GM19452 (cell line): ENCODE results near the gene CRMP1.
"Not testable (repeated sequence)": the region's sequence is repeated elsewhere in the genome, so short reads cannot be mapped to it uniquely, and the experiment has no call there.

Source experiments
- ATAC-seq: cut with Tn5 transposase; IDR thresholded peaks from one replicate; pipeline ENCODE4 v1.9.1; 2021; ENCODE audit not compliant: unreplicated experiment

Gene CRMP1

DNA sequence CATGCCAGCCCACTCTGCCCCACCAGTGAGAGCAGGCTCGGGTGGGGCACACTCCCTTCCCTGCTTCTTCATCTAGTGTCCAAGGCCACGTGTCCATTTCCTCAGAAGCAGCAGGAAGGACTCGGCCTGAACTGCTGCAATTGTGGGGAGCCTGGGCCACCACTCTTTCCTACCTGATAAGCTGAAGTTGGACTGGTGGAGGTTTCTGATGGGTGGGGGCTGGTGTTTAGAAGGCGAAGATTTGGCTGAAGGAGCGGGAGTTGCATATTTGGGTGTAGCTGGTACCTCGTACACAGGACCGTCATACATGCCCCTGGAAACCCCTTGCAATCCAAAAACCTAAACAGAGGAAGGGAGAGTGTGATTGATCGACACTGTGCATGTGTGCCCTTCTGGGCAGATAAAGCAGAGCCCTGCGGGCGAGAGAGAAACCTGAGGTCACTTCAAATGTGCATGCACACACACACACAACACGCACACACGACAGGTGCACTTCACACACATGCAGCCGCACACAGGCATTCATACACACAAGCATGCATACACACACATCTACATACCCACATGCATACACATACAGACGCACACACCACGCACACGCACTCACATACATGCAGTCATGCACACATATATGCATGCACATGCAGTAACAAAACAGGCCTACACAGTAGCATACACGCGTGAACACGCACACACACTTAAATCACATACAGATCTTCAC, 67.4 kb downstream of the CRMP1 start:
- ATAC-seq = no peak

GRCh38 chr4:5824635-5825034, 68.3 kb downstream of the CRMP1 start:
- no peak for ATAC-seq

- ATAC-seq = no peak
These were observed 68.7 kb downstream of the CRMP1 start for GRCh38 chr4:5824227-5824626.

DNA sequence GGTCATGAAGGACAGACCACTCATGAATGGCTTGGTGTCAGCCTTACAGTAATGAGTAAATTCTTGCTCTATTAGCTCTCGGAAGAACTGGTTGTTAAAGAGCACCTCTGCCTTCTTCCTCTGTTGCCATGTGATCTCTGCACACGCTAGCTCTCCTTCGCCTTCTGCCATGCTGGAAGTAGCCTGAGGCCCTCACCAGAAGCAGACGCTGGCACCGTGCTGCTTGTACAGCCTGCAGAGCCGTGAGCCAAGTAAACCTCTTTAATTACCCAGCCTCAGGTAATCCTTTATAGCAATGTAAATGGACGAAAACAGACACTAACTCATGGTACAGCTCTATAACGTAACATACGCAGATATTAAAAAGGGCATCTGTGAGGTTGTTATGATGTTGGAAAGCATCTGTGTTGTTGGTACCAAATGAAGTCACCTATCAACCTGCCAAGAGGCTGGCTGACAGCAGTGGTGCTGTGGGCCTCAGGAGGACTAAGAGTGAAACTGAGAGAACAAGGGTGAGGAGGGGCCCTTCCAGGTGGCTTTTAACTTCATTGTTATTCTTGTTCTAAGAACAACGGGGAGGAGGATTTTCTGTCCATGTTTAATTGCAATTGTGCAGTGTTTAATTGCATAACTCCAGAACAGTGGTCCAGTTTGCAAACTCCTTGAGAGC, 69.2 kb downstream of the CRMP1 start:
- ATAC-seq = no peak

DNA sequence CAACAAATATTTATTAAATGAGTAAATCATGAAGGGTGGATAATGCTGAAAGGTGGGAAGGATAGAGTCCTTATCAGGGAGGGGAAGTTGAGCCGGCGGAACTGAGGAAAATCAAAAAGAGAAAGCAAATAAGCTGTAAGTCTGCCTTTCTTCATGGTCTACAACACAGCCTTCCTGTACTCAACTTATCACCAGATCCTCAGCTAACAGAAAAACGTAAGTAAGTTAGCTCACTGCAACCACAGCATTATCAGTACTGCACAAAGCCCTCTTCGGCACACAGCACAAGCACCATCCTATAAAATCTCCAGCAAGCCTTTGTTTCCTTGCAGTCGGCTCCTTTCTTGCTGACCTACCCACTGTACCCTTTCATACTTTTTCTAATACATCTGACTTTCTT, 70.3 kb downstream of the CRMP1 start:
- ATAC-seq = no peak

GRCh38 chr4:5821665-5822358, 71.1 kb downstream of the CRMP1 start:
- ATAC-seq = no peak

DNA sequence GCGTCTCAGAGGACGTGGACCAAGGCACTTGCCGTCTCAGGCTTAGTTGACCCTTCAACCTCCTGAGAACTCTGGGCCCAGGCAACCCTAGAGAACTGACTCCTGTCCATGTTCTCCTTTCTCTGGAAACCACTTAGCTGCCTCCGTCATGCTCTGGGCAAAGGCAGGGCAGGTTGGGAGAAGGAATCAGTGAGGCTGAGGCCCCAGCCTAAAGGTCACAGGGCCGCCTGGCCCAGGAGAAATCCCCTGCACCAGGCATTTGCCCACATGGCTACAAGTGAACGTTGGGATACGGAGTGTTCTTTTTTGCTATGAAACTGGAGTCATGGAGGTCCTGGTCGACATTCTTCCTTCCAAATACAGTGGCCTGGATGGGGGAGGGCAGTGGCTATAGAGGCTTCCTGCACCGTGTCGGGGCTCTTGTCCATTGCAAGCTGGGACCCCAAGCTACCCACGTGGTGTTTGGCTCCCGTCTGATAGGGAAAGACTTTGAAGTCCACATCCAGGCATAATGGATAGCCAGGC, 76.0 kb downstream of the CRMP1 start:
- ATAC-seq = no peak

DNA sequence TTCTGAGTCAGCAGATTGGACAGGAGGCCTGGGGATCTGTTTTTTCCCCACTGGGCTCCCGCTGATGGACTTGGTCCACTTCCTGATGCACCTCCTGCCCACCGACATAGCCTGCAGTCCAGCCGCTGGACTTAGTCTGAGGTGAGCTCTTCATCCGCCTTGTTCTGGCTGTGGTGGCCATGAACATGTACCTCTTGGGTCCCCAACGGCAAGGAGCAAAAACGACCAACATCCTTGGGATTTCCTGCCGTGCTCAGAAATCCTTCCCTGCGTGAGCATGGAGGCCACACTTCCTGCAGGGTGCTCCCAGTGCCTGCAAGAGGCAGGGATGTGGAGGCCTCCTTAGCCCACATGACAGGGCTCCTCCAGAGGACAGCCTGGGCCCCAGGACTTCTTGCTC, 76.8 kb downstream of the CRMP1 start:
- no peak for ATAC-seq

DNA sequence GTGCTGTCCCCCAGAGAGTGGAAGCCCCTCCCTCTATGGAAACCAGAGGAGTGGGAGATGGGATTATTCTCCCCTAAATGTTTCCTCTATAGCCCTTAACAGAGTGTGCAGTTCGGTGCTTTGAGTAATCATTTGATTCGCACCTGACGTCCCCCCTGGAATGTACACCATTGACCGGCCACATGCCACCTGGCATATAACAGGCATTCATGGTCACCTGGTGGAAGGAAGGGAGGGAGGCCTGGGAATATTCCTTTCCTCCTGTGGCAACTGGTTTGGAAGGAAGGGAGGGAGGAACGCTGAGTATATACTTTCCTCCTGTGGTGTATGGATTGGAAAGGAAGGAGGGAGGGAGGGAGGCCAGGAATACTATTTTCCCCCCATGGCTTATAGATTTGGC, 77.2 kb downstream of the CRMP1 start:
- ATAC-seq = no peak

DNA sequence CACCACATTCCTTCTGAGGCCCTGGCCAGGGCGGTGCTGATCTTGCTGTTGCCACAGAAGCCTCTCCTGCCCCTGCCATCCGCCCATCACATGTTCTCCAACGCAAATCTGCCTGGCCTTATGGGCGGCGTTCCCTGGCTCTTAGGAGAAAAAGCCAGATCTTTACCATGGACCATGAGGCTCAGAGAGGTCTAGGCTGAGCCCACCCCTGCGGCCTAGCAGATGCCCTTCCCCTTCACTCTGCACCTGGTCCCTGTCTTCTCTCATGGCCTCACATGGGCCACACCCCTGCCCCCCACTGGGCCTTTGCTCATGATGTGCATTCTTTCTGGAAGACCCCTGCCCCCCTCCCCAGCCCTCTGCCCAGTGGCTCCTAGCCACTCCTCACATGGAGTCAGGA, 78.5 kb downstream of the CRMP1 start:
- ATAC-seq = no peak

- ATAC-seq = no peak
These were observed 79.0 kb downstream of the CRMP1 start for GRCh38 chr4:5813882-5814255.

- ATAC-seq = no peak
These were observed 80.2 kb downstream of the CRMP1 start for GRCh38 chr4:5812506-5813229.

DNA sequence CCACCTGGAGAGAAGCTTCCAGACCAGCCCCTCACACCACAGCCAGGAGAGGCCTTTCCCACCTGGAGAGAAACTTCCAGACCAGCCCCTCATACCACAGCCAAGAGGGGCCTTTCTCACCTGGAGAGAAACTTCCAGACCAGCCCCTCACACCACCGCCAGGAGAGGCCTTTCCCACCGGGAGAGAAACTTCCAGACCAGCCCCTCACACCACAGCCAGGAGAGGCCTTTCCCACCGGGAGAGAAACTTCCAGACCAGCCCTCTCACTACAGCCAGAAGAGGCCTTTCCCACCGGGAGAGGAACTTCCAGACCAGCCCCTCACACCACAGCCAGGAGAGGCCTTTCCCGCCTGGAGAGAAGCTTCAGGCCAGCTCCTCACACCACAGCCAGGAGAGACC, 80.8 kb downstream of the CRMP1 start:
- ATAC-seq = not testable (repeated sequence)

DNA sequence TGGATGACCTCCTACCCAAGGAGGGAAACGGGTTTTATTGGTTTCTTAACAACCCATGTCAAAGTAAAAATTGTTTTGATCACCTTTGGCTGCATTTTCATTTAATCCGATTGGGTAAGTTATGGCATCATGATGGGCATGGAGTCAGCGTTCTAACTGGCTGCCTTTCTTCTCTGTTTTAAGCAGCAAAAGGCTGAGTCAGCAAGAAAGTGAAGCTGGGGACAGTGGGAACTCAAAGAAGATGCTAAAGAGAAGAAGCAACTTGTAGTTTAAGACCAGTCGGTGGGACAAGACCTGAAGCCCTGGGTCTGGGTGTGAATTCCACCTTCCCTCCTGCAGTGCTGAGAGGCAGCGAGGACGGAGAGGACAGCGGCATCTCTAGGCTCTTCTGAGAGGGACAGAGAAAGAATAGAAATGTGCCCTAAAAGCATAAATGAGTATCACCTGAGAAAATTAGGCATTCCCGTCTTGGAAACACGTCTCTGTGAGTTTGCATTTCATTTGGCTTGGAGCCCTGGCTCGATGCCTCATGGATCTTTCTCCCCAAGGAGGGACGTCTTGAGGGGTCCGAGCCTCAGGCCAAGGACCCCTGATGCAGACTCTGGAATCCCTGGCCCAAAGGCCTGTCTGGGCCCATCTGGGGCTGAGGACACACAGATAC, 82.0 kb downstream of the CRMP1 start:
- no peak for ATAC-seq

- no peak for ATAC-seq
These were observed 82.7 kb downstream of the CRMP1 start for GRCh38 chr4:5810151-5810550.

DNA sequence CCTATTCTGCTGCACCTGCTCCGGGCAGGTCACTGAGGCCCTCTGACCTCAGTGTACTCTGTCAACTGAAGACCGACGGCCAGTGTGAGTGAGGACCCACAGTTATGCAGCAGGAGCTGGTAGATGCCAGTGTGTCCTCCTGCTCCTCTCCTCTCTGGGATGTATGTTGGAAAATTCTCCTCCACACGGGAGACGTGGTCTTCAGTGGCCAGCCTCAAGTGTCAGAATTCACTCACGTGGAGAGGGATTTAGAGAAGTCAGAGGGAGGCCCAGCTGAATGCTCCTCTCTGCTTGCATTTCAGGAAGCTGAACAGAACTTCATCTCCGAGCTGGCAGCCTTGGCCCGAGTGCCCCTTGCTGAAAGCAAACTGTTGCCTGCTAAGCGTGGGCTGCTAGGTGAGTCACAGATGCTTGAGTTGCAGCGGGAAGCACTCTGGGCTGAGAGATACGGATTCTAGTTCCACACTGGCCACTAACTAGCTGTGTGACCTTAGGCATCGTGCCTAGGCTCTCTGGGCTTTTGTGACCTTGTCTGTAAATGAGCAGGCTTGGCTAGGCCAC, 83.6 kb downstream of the CRMP1 start:
- ATAC-seq = no peak

GRCh38 chr4:5808081-5808741, 84.7 kb downstream of the CRMP1 start:
- no peak for ATAC-seq

DNA sequence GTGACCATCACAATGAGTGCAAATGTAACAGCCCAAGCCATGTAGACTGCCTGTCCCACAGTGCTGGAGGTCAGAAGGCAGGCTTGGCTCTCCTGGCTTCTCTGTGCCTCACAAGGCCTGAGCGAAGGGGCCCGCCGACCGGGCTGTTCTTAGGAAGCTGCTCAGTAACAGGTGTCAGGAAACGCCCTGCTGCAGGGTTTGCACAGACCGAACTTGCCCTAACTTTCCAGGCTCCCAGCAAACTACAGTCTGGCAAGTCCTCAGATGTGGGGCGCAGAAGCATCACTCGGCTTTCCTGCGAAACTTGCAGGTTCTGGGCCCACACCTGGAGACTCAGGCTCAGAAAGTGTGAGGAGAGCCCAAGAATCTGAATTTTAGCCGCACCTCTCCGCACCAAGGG, 87.6 kb downstream of the CRMP1 start:
- no peak for ATAC-seq

- ATAC-seq = no peak
These were observed 88.2 kb downstream of the CRMP1 start for GRCh38 chr4:5804656-5805055.

GRCh38 chr4:5802565-5802964, 90.3 kb downstream of the CRMP1 start:
- no peak for ATAC-seq
